ENCODE results near the gene CELF2.
"Not testable (repeated sequence)": the region's sequence is repeated elsewhere in the genome, so short reads cannot be mapped to it uniquely, and the experiment has no call there.

The CELF2 gene

GRCh38 chr10:11017570-11018431 is at the start of gene CELF2:
Gene CELF2 (plus strand): TSS chr10:11017872. CDS start chr10:11018090, 218 bp downstream.
- DNase-seq, result peak; percentile 83

GRCh38 chr10:10968257-10968588 is 49.4 kb upstream of the CELF2 start:
- no peak for DNase-seq

GRCh38 chr10:10973310-10973709 is 44.4 kb upstream of the CELF2 start:
- DNase-seq, result no peak

GRCh38 chr10:10975647-10976046 is 42.0 kb upstream of the CELF2 start:
- DNase-seq, result no peak

GRCh38 chr10:10976652-10977051 is 41.0 kb upstream of the CELF2 start:
- no peak for DNase-seq

- DNase-seq, result no peak
Observed at GRCh38 chr10:10977226-10977956, 40.3 kb upstream of the CELF2 start.

- DNase-seq, result no peak
Observed at GRCh38 chr10:10977978-10978377, 39.7 kb upstream of the CELF2 start.

- DNase-seq, result no peak
Observed at GRCh38 chr10:10985361-10985760, 32.3 kb upstream of the CELF2 start.

- no peak for DNase-seq
Observed at GRCh38 chr10:10986606-10987005, 31.1 kb upstream of the CELF2 start.

- no peak for DNase-seq
Observed at GRCh38 chr10:10987111-10987510, 30.6 kb upstream of the CELF2 start.

GRCh38 chr10:10989669-10990068 is 28.0 kb upstream of the CELF2 start:
- DNase-seq, result no peak

- no peak for DNase-seq
Observed at GRCh38 chr10:10991144-10991543, 26.5 kb upstream of the CELF2 start.

GRCh38 chr10:10992072-10992471 is 25.6 kb upstream of the CELF2 start:
- DNase-seq, result no peak

- DNase-seq, result no peak
Observed at GRCh38 chr10:10992961-10993714, 24.5 kb upstream of the CELF2 start.

- no peak for DNase-seq
Observed at GRCh38 chr10:10993785-10994184, 23.9 kb upstream of the CELF2 start.

GRCh38 chr10:10994360-10994759 is 23.3 kb upstream of the CELF2 start:
- no peak for DNase-seq

- DNase-seq, result no peak
Observed at GRCh38 chr10:10995120-10995519, 22.6 kb upstream of the CELF2 start.

GRCh38 chr10:10996966-10997620 is 20.6 kb upstream of the CELF2 start:
- DNase-seq, result no peak

GRCh38 chr10:10999501-10999900 is 18.2 kb upstream of the CELF2 start:
- not testable (repeated sequence) for DNase-seq

- no peak for DNase-seq
Observed at GRCh38 chr10:11002485-11002884, 15.2 kb upstream of the CELF2 start.

GRCh38 chr10:11002916-11003315 is 14.8 kb upstream of the CELF2 start:
- DNase-seq, result no peak

- no peak for DNase-seq
Observed at GRCh38 chr10:11003679-11004078, 14.0 kb upstream of the CELF2 start.

Measured in right hindlimb (tissue), 1 donor.